Fibroblast of lung (primary cell): ENCODE data around the gene PMP22.

ENCODE experiments used
- CTCF ChIP-seq, 2 donors: IDR thresholded peaks in 1 of 2; conservative IDR thresholded peaks in 1 of 2; 1 replicate in 1 of 2; 2 replicates in 1 of 2; pipeline ENCODE4 v1.5.1; 2011 to 2012; ENCODE audit warnings: low read length in 2 of 2, control low read depth in 1 of 2, inconsistent platforms in 1 of 2, low read depth in 1 of 2, mild to moderate bottlenecking in 1 of 2
- EZH2 ChIP-seq: IDR thresholded peaks from 2 replicates; pipeline ENCODE4 v1.5.1; 2012; ENCODE audit warnings: low read length, control low read depth, mild to moderate bottlenecking; ENCODE audit errors: missing control alignments

- TF ChIP-seq CTCF (conservative IDR thresholded peaks at IDR 0.05 in 1 of 2, IDR thresholded peaks at IDR 0.05 in 1 of 2; ENCODE audit: low read depth in 1 of 2, low read length in 2 of 2) (no peak), EZH2 (no peak)
Measured at GRCh38 chr17:15232517-15232915, 32.6 kb downstream of the PMP22 start.
